ENCODE data around the gene TTC7B.

Gene TTC7B

DNA sequence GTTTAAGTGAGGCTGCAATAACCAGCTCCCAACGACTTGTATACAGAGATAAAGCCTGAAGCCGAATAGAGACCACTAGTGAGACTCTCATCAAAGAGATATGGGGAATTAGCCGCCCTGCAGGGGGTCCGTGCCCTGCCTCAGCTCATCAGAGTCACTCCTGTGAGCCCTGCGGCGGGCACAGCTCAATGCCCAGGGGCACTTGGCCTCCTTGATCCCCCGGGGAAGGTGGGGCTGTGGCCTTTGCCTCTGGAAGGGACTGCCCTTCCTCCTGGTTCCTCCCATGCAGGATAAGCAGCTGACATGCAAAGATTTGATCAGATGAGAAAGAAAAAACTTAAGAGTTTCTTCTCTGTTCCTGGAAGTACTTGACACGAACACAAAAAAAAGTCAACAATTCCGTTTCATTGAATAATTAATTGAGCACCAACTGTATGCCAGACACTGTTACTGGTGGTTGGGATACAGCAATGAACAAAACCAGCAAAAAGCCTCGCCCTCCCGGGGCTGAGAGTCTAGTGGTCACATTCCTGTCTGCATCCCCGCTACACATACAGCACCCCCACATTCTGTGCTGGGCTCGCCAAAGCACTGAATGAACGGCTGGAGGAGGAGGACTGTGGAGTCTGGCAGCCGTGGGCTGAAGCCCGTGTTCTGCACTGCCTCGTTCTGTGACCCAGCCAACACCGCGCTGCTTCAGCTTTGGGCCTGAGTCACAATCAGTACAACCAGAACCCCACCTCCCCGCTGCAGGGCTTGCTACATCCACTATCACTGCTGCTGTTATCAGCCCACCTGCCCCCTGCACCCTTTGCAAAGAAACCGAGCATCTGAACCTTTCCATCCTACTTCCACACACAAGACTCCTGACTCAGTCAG lies 10.3 kb downstream of the TTC7B start:
- Histone ChIP-seq H4K20me1 (ENCODE audit: low read depth, low read length) (no peaks in the 10 kb centered on the region), H3F3A (ENCODE audit: insufficient read depth) (no peaks in the 10 kb centered on the region), H3K27ac (ENCODE audit: low read depth, low read length) (no peak overlapping the region), H3K4me2 (ENCODE audit: low read depth, low read length, poor library complexity, severe bottlenecking) (no peak overlapping the region), H3K27me3 (ENCODE audit: low read length) (no peaks in the 10 kb centered on the region), H2AFZ (ENCODE audit: low read depth, low read length, severe bottlenecking) (no peak overlapping the region), H3K9ac (ENCODE audit: low read length) (no peak overlapping the region), H3K4me3 (ENCODE audit: insufficient read depth, low read length, poor library complexity, severe bottlenecking) (no peak overlapping the region), H3K9me3 (ENCODE audit: insufficient read depth, low read length) (no peaks in the 10 kb centered on the region), H3K36me3 (ENCODE audit: low read length) (no peaks in the 10 kb centered on the region), H3K9me2 (replicated peaks; ENCODE audit: insufficient read depth, low read length) (no peaks in the 10 kb centered on the region), H3K79me2 (ENCODE audit: insufficient read depth, low read length) (no peaks in the 10 kb centered on the region)
- TF ChIP-seq, protein P1, sequence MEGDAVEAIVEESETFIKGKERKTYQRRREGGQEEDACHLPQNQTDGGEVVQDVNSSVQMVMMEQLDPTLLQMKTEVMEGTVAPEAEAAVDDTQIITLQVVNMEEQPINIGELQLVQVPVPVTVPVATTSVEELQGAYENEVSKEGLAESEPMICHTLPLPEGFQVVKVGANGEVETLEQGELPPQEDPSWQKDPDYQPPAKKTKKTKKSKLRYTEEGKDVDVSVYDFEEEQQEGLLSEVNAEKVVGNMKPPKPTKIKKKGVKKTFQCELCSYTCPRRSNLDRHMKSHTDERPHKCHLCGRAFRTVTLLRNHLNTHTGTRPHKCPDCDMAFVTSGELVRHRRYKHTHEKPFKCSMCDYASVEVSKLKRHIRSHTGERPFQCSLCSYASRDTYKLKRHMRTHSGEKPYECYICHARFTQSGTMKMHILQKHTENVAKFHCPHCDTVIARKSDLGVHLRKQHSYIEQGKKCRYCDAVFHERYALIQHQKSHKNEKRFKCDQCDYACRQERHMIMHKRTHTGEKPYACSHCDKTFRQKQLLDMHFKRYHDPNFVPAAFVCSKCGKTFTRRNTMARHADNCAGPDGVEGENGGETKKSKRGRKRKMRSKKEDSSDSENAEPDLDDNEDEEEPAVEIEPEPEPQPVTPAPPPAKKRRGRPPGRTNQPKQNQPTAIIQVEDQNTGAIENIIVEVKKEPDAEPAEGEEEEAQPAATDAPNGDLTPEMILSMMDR (IDR thresholded peaks at IDR 0.05; ENCODE audit: insufficient read depth, low read length, poor library complexity, severe bottlenecking), result no peak

- no peaks in the 10 kb centered on the region for H3F3A ChIP-seq (ENCODE audit: insufficient read depth)
- H3K36me3 ChIP-seq (ENCODE audit: low read length), result no peaks in the 10 kb centered on the region
- no peak overlapping the region for H3K4me2 ChIP-seq (ENCODE audit: low read depth, low read length, poor library complexity, severe bottlenecking)
- no peaks in the 10 kb centered on the region for H3K27me3 ChIP-seq (ENCODE audit: low read length)
- H3K4me3 ChIP-seq (ENCODE audit: insufficient read depth, low read length, poor library complexity, severe bottlenecking), result no peak overlapping the region
- TF ChIP-seq EZH2phosphoT487 (conservative IDR thresholded peaks at IDR 0.05; ENCODE audit: low read length), result no peak
- TF ChIP-seq, protein P1 (IDR thresholded peaks at IDR 0.05; ENCODE audit: insufficient read depth, low read length, poor library complexity, severe bottlenecking), result no peak
- H3K9me2 ChIP-seq (replicated peaks; ENCODE audit: insufficient read depth, low read length), result no peaks in the 10 kb centered on the region
- H3K79me2 ChIP-seq (ENCODE audit: insufficient read depth, low read length), result no peaks in the 10 kb centered on the region
- no peak overlapping the region for H2AFZ ChIP-seq (ENCODE audit: low read depth, low read length, severe bottlenecking)
- no peaks in the 10 kb centered on the region for H3K9me3 ChIP-seq (ENCODE audit: insufficient read depth, low read length)
- H3K9ac ChIP-seq (ENCODE audit: low read length), result no peak overlapping the region
- H3K27ac ChIP-seq (ENCODE audit: low read depth, low read length), result no peak overlapping the region
- H4K20me1 ChIP-seq (ENCODE audit: low read depth, low read length), result no peaks in the 10 kb centered on the region
Observed at GRCh38 chr14:90805084-90805391, 11.2 kb downstream of the TTC7B start.

DNA sequence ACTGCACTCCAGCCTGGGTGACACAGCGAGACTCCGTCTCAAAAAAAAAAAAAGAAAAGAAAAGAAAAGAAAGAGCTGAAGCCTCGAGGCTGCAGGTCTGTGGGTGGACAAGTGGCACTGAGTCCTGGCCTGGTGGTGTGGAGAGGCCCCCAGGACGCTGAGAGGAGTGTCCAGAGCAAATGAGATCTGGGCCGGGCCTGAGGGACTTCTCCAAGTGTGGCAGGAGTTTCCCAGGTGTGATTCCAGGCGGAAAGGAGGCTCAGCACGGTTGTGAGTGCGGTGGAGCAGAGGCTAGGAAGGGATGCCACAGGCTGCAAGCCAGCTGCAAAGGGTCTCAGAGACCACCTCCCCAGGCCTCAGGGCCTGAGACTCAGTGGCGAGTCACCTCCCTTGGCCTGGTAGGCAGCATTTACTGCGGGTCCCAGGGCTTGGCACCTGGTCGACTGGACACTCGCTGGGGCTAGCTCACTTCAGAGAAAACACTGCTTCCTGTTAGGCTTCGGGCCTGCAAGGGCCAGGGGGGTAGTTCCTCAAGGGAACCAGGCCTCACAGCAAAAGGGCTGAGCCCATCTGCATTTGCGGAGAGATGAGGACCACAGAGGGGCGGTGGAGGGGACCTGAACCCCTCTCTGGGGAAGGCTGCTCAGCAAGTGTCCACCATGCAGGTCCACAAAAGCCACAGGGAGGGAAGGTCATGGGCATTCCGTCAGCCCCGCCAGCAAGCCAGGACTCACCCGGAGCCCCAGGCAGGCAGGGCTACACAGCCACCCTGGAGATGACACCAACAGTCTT lies 11.7 kb downstream of the TTC7B start:
- Histone ChIP-seq H2AFZ (ENCODE audit: low read depth, low read length, severe bottlenecking) (no peak overlapping the region), H4K20me1 (ENCODE audit: low read depth, low read length) (no peaks in the 10 kb centered on the region), H3K27me3 (ENCODE audit: low read length) (no peaks in the 10 kb centered on the region), H3K9me3 (ENCODE audit: insufficient read depth, low read length) (no peaks in the 10 kb centered on the region), H3K4me2 (ENCODE audit: low read depth, low read length, poor library complexity, severe bottlenecking) (no peak overlapping the region), H3K9ac (ENCODE audit: low read length) (no peak overlapping the region), H3F3A (ENCODE audit: insufficient read depth) (no peaks in the 10 kb centered on the region), H3K36me3 (ENCODE audit: low read length) (no peaks in the 10 kb centered on the region), H3K27ac (ENCODE audit: low read depth, low read length) (no peak overlapping the region), H3K79me2 (ENCODE audit: insufficient read depth, low read length) (no peaks in the 10 kb centered on the region), H3K9me2 (replicated peaks; ENCODE audit: insufficient read depth, low read length) (no peaks in the 10 kb centered on the region), H3K4me3 (ENCODE audit: insufficient read depth, low read length, poor library complexity, severe bottlenecking) (no peak overlapping the region)
- no peak for TF ChIP-seq EZH2phosphoT487 (conservative IDR thresholded peaks at IDR 0.05; ENCODE audit: low read length)
- TF ChIP-seq, protein P1 (IDR thresholded peaks at IDR 0.05; ENCODE audit: insufficient read depth, low read length, poor library complexity, severe bottlenecking), result no peak

All from SU-DHL-6 (cell line).